Thymus (tissue), 11 donors: ENCODE data around the gene SUB1. TPM values are rescaled to one million over a fixed set of nuclear protein-coding genes. Genes with fewer than 3 reads are reported as not detected.
"Not testable (repeated sequence)": the region's sequence is repeated elsewhere in the genome, so short reads cannot be mapped to it uniquely, and the experiment has no call there.

Source experiments
- DNase-seq, 9 donors: peaks; one replicate each; pipeline ENCODE4 v3.0.0-alpha.2; 2013; ENCODE audit warnings: low spot score in 9 of 9, low read depth in 6 of 9, missing footprints in 1 of 9
- H3K27ac ChIP-seq, 2 donors: one replicate each; pipeline ENCODE4 v1.5.1; 2013; ENCODE audit warnings: control low read depth in 1 of 2, low read depth in 1 of 2, low read length in 1 of 2, mild to moderate bottlenecking in 1 of 2, moderate library complexity in 1 of 2
- H3K27me3 ChIP-seq, 2 donors: one replicate each; pipeline ENCODE4 v1.5.1; 2013; ENCODE audit warnings: low read length in 1 of 2; ENCODE audit not compliant: control insufficient read depth in 2 of 2, insufficient read depth in 1 of 2
- H3K36me3 ChIP-seq, 2 donors: one replicate each; pipeline ENCODE4 v1.5.1; 2013; ENCODE audit warnings: low read length in 1 of 2, mild to moderate bottlenecking in 1 of 2, moderate library complexity in 1 of 2; ENCODE audit not compliant: control insufficient read depth in 2 of 2, insufficient read depth in 2 of 2
- H3K4me1 ChIP-seq, 2 donors: one replicate each; pipeline ENCODE4 v1.5.1; 2013; ENCODE audit warnings: low read length in 2 of 2; ENCODE audit not compliant: control insufficient read depth in 2 of 2, insufficient read depth in 2 of 2
- H3K4me3 ChIP-seq, 2 donors: one replicate each; pipeline ENCODE4 v1.5.1; 2013; ENCODE audit warnings: low read length in 2 of 2, control low read depth in 1 of 2, mild to moderate bottlenecking in 1 of 2
- H3K9me3 ChIP-seq, 2 donors: one replicate each; pipeline ENCODE4 v1.5.1; 2013; ENCODE audit warnings: low read length in 1 of 2, mild to moderate bottlenecking in 1 of 2; ENCODE audit not compliant: control insufficient read depth in 2 of 2, insufficient read depth in 1 of 2
- WGBS: extraction: QIAGEN DNeasy Blood & Tissue Kit; methylation state at CpG from one replicate; pipeline ENCODE4 v1.1.7; 2013; 5-methylcytosine and 5-hydroxymethylcytosine counted together
- polyA plus RNA-seq: library from polyadenylated mRNA; stranded (reverse); fragments of 200-250 nt; gene quantifications from one replicate; pipeline ENCODE4 v1.2.3, GENCODE V29; 2013
- total RNA-seq: library from RNA; stranded (reverse); fragments of 120-200 nt; gene quantifications from one replicate; pipeline ENCODE4 v1.2.4, GENCODE V29; 2013
- donor health status: healthy.

Gene SUB1
- total and polyA plus RNA-seq, 2 donors: 355 to 527 TPM

GRCh38 chr5:32559921-32560320 lies 25.4 kb upstream of the SUB1 start:
- H3K9me3 ChIP-seq: no peaks in the 10 kb centered on the region
- no peak overlapping the region for H3K4me3 ChIP-seq
- no peaks in the 10 kb centered on the region for H3K36me3 ChIP-seq
- DNase-seq: no peak
- no peaks in the 10 kb centered on the region for H3K4me1 ChIP-seq
- H3K27me3 ChIP-seq: no peaks in the 10 kb centered on the region
- no peak overlapping the region for H3K27ac ChIP-seq

GRCh38 chr5:32562056-32562455 lies 23.3 kb upstream of the SUB1 start:
- no peak for DNase-seq
- 98% methylated on average over 2 of the region's 2 CpGs for WGBS
- Histone ChIP-seq H3K27me3 (no peaks in the 10 kb centered on the region), H3K36me3 (no peaks in the 10 kb centered on the region), H3K9me3 (no peaks in the 10 kb centered on the region), H3K4me3 (no peak overlapping the region), H3K4me1 (no peaks in the 10 kb centered on the region), H3K27ac (no peak overlapping the region)

- DNase-seq: no peak
- no peak overlapping the region for H3K27ac ChIP-seq
- no peaks in the 10 kb centered on the region for H3K36me3 ChIP-seq
- H3K4me1 ChIP-seq: no peaks in the 10 kb centered on the region
- no peak overlapping the region for H3K4me3 ChIP-seq
- no peaks in the 10 kb centered on the region for H3K9me3 ChIP-seq
- H3K27me3 ChIP-seq: no peaks in the 10 kb centered on the region
Observed at GRCh38 chr5:32562843-32563242, 22.5 kb upstream of the SUB1 start.

- Histone ChIP-seq H3K27me3 (no peaks in the 10 kb centered on the region), H3K4me3 (no peak overlapping the region), H3K27ac (no peak overlapping the region), H3K4me1 (no peaks in the 10 kb centered on the region), H3K36me3 (no peaks in the 10 kb centered on the region), H3K9me3 (no peaks in the 10 kb centered on the region)
- no peak for DNase-seq
- 98% methylated on average over 2 of the region's 2 CpGs for WGBS
Observed at GRCh38 chr5:32563614-32564013, 21.7 kb upstream of the SUB1 start.

GRCh38 chr5:32565145-32565544 lies 20.2 kb upstream of the SUB1 start:
- H3K27ac ChIP-seq: no peak overlapping the region
- H3K27me3 ChIP-seq: no peaks in the 10 kb centered on the region
- no peak for DNase-seq
- no peaks in the 10 kb centered on the region for H3K9me3 ChIP-seq
- no peak overlapping the region for H3K4me3 ChIP-seq
- H3K36me3 ChIP-seq: no peaks in the 10 kb centered on the region
- H3K4me1 ChIP-seq: no peaks in the 10 kb centered on the region
- 63% methylated on average over 1 of the region's 1 CpG for WGBS

- no peaks in the 10 kb centered on the region for H3K9me3 ChIP-seq
- H3K27ac ChIP-seq: no peak overlapping the region
- no peaks in the 10 kb centered on the region for H3K4me1 ChIP-seq
- H3K27me3 ChIP-seq: no peaks in the 10 kb centered on the region
- DNase-seq: no peak
- WGBS: 98% methylated on average over 3 of the region's 3 CpGs
- H3K36me3 ChIP-seq: no peaks in the 10 kb centered on the region
- no peak overlapping the region for H3K4me3 ChIP-seq
Observed at GRCh38 chr5:32566319-32567111, 18.8 kb upstream of the SUB1 start.

GRCh38 chr5:32571128-32571527 lies 14.2 kb upstream of the SUB1 start:
- WGBS: 87% methylated on average over 1 of the region's 1 CpG
- H3K4me3 ChIP-seq: no peak overlapping the region
- H3K9me3 ChIP-seq: no peaks in the 10 kb centered on the region
- H3K4me1 ChIP-seq: peaks cover 0 to 6% of the 10 kb centered on the region in 2 donors
- DNase-seq: no peak
- no peak overlapping the region for H3K27ac ChIP-seq
- no peaks in the 10 kb centered on the region for H3K27me3 ChIP-seq
- H3K36me3 ChIP-seq: no peaks in the 10 kb centered on the region

- H3K27ac ChIP-seq: no peak overlapping the region
- H3K36me3 ChIP-seq: no peaks in the 10 kb centered on the region
- peaks cover 0 to 6% of the 10 kb centered on the region in 2 donors for H3K4me1 ChIP-seq
- 30% methylated on average over 8 of the region's 8 CpGs for WGBS
- H3K4me3 ChIP-seq: no peak overlapping the region
- H3K9me3 ChIP-seq: no peaks in the 10 kb centered on the region
- peak in 6 of 9 donors; percentile 17 to 68 (median 26) for DNase-seq
- H3K27me3 ChIP-seq: no peaks in the 10 kb centered on the region
Observed at GRCh38 chr5:32572778-32573480, 12.4 kb upstream of the SUB1 start.

GRCh38 chr5:32573481-32573854 lies 11.9 kb upstream of the SUB1 start:
- not testable (repeated sequence) for H3K4me1 ChIP-seq, H3K27me3 ChIP-seq, H3K4me3 ChIP-seq, H3K9me3 ChIP-seq, DNase-seq, H3K36me3 ChIP-seq, H3K27ac ChIP-seq
- WGBS: 69% methylated on average over 3 of the region's 3 CpGs
